Endothelial cell of umbilical vein (primary cell): ENCODE measurements around the gene EIF2B5. TPM values are rescaled to one million over a fixed set of nuclear protein-coding genes. Genes with fewer than 3 reads are reported as not detected.

Experiments used
- BruUV-seq: library from RNA; stranded (reverse); fragments of 400-500 nt; replicated peaks from 2 replicates; lab custom pipeline; 2021; lab: Mats Ljungman, UMichigan
- CTCF ChIA-PET: fragments of 300-600, 350-600 bp; sonication (Branson Sonifier 250); formaldehyde crosslinking; loops from one replicate; lab custom pipeline; 2021; ENCODE audit warnings: antibody characterized with exemption, inconsistent platforms; lab: Charles Lee
- POLR2A ChIA-PET: fragments of 300-600, 350-600 bp; sonication (Branson Sonifier 250); formaldehyde crosslinking; loops from one replicate; lab custom pipeline; 2021; ENCODE audit warnings: antibody characterized with exemption, inconsistent platforms; lab: Charles Lee
- DNase-seq: peaks from one replicate; pipeline ENCODE4 v3.0.0-alpha.2; 2011; ENCODE audit warnings: low read depth, low spot score
- FAIRE-seq: peaks from 2 replicates; lab custom pipeline; 2011; peaks lifted over from hg19 to GRCh38; lab: Jason Lieb, UNC
- H2AFZ ChIP-seq: 2 replicates; pipeline ENCODE4 v1.6.0; 2012; ENCODE audit warnings: low read depth, low read length, control low read depth, inconsistent platforms
- H3K27ac ChIP-seq: 2 replicates; pipeline ENCODE4 v1.5.1; 2011; ENCODE audit warnings: low read depth, mild to moderate bottlenecking, control low read depth, low read length, moderate library complexity; ENCODE audit not compliant: insufficient read depth
- H3K27me3 ChIP-seq, 2 experiments: 2 replicates each; pipeline versions ENCODE4 v1.6.0 to v1.6.1; 2011; ENCODE audit warnings: low read length in 2 of 2, mixed read lengths in 1 of 2; ENCODE audit not compliant: control insufficient read depth in 2 of 2, insufficient read depth in 2 of 2
- H3K36me3 ChIP-seq, 2 experiments: 2 replicates in 1 of 2; 3 replicates in 1 of 2; pipeline ENCODE4 v1.5.1; 2011; ENCODE audit warnings: low read length in 2 of 2, mild to moderate bottlenecking in 1 of 2, moderate library complexity in 1 of 2; ENCODE audit not compliant: control insufficient read depth in 2 of 2, insufficient read depth in 2 of 2; ENCODE audit errors: extremely low read depth in 1 of 2
- H3K4me1 ChIP-seq: 3 replicates; pipeline ENCODE4 v1.5.1; 2011; ENCODE audit warnings: mild to moderate bottlenecking, low read length; ENCODE audit not compliant: control insufficient read depth, insufficient read depth; ENCODE audit errors: extremely low read depth
- H3K4me2 ChIP-seq: 2 replicates; pipeline ENCODE4 v1.6.1; 2011; ENCODE audit warnings: low read length, control low read depth, mixed read lengths; ENCODE audit not compliant: insufficient read depth
- H3K4me3 ChIP-seq, 3 experiments: fragments of 200-600 bp in 1 of 3; sonication (generic), shearing (Covaris generic) in 1 of 3; replicated peaks in 1 of 3; 2 replicates each; pipeline ENCODE4 v1.5.1; 2011 to 2016; ENCODE audit warnings: control low read depth in 3 of 3, low read length in 3 of 3, mild to moderate bottlenecking in 2 of 3, inconsistent platforms in 1 of 3, low read depth in 1 of 3, moderate library complexity in 1 of 3; ENCODE audit not compliant: insufficient read depth in 1 of 3
- H3K79me2 ChIP-seq: 2 replicates; pipeline ENCODE4 v1.6.0; 2012; ENCODE audit warnings: low read length, inconsistent platforms; ENCODE audit not compliant: control insufficient read depth, insufficient read depth
- H3K9ac ChIP-seq: replicated peaks from 2 replicates; pipeline ENCODE3; 2011; ENCODE audit warnings: low read length, control low read depth; ENCODE audit not compliant: insufficient read depth; ENCODE audit errors: extremely low read depth
- H3K9me1 ChIP-seq: replicated peaks from 3 replicates; pipeline ENCODE4 v1.6.0; 2011; ENCODE audit warnings: mild to moderate bottlenecking, low read length; ENCODE audit not compliant: control insufficient read depth, insufficient read depth; ENCODE audit errors: extremely low read depth
- H3K9me3 ChIP-seq: replicated peaks from 2 replicates; pipeline ENCODE4 v1.5.1; 2012; ENCODE audit warnings: low read length, inconsistent platforms; ENCODE audit not compliant: control insufficient read depth, insufficient read depth
- H4K20me1 ChIP-seq: replicated peaks from 2 replicates; pipeline ENCODE3; 2011; ENCODE audit warnings: mild to moderate bottlenecking, low read length; ENCODE audit not compliant: control insufficient read depth, insufficient read depth; ENCODE audit errors: extremely low read depth
- CTCF ChIP-seq, 2 donors: IDR thresholded peaks; 1 replicate in 1 of 2; 2 replicates in 1 of 2; pipeline ENCODE4 v1.5.1; 2011; ENCODE audit warnings: low read length in 2 of 2, mild to moderate bottlenecking in 2 of 2, moderate library complexity in 2 of 2, control low read depth in 1 of 2, inconsistent platforms in 1 of 2, low read depth in 1 of 2; ENCODE audit not compliant: insufficient read depth in 1 of 2; ENCODE audit errors: extremely low read depth in 1 of 2
- EZH2 ChIP-seq: IDR thresholded peaks from 2 replicates; pipeline ENCODE4 v1.6.1; 2012; ENCODE audit warnings: borderline replicate concordance, low read depth, mild to moderate bottlenecking, moderate library complexity, low read length, inconsistent platforms; ENCODE audit not compliant: severe bottlenecking
- FOS ChIP-seq: IDR thresholded peaks from 2 replicates; pipeline ENCODE4 v1.6.1; 2011; ENCODE audit warnings: mild to moderate bottlenecking, low read length, moderate library complexity, borderline replicate concordance; ENCODE audit not compliant: insufficient read depth
- GATA2 ChIP-seq: IDR thresholded peaks from 2 replicates; pipeline ENCODE4 v1.7.0; 2011; ENCODE audit warnings: low read depth, mild to moderate bottlenecking, moderate library complexity, mixed read lengths, low read length; ENCODE audit not compliant: insufficient read length, insufficient read depth
- JUN ChIP-seq: IDR thresholded peaks from 2 replicates; pipeline ENCODE4 v1.6.1; 2011; ENCODE audit warnings: borderline replicate concordance, low read depth; ENCODE audit not compliant: insufficient read length, insufficient read depth
- MAX ChIP-seq: IDR thresholded peaks from 2 replicates; pipeline ENCODE4 v1.6.1; 2011; ENCODE audit not compliant: insufficient read depth, insufficient read length
- MYC ChIP-seq: IDR thresholded peaks from one replicate; pipeline ENCODE4 v1.6.1; 2011; ENCODE audit warnings: mild to moderate bottlenecking, low read depth, low read length
- POLR2A ChIP-seq: IDR thresholded peaks from 2 replicates; pipeline ENCODE4 v1.6.1; 2012; ENCODE audit warnings: low read depth, mild to moderate bottlenecking, control low read depth, low read length
- POLR2AphosphoS5 ChIP-seq: IDR thresholded peaks from 2 replicates; pipeline ENCODE4 v1.6.1; 2012; ENCODE audit warnings: low read depth, mild to moderate bottlenecking, control low read depth, low read length, moderate library complexity; ENCODE audit not compliant: insufficient read depth
- dilution Hi-C: fragments of 300-500 bp; cut with MboI; formaldehyde crosslinking; loops from one replicate; pipeline ENCODE4 v1.15.0; 2019; ENCODE audit warnings: low sequenced_read_pairs; ENCODE audit not compliant: extremely low pct_ligation_motif_present
- intact Hi-C: fragments of 100-400 bp; cut with micrococcal nuclease; formaldehyde crosslinking; loops from one replicate; pipeline ENCODE4 v1.10.0; 2022
- polyA plus RNA-seq, 4 experiments: library from polyadenylated mRNA; depleted of rRNA in 3 of 4; stranded (reverse) in 3 of 4; unstranded in 1 of 4; fragments of >200 nt; gene quantifications; 2 replicates each; pipeline versions ENCODE4 v1.2.1 to v1.2.3, GENCODE V29; 2011 to 2012; ENCODE audit warnings: missing spikeins in 1 of 4
- total RNA-seq: library from RNA; stranded (reverse); gene quantifications from 2 replicates; pipeline ENCODE4 v1.2.3, GENCODE V29; 2021

Gene EIF2B5
- total and polyA plus RNA-seq, 2 donors (not counting 3 experiments of a cell fraction or from before 2014, with no cell fraction given): 42.7 to 44.7 TPM

- ChIA-PET CTCF (no interaction called here), POLR2A (no interaction called here)
- H3K36me3 ChIP-seq: peaks cover 31 to 38% of the 10 kb centered on the region in 2 experiments
- no peak overlapping the region for H2AFZ ChIP-seq
- dilution Hi-C loops (no loop called here), intact Hi-C loops (no loop called here)
- FAIRE-seq: no peak
- H3K27me3 ChIP-seq: no peaks in the 10 kb centered on the region
- no peaks in the 10 kb centered on the region for H4K20me1 ChIP-seq
- DNase-seq: no peak
- no TSS peak for BruUV-seq
- peaks cover 15% of the 10 kb centered on the region for H3K4me1 ChIP-seq
- no peak overlapping the region for H3K9ac ChIP-seq
- H3K9me3 ChIP-seq: no peaks in the 10 kb centered on the region
- H3K9me1 ChIP-seq: no peaks in the 10 kb centered on the region
- no peak overlapping the region for H3K4me2 ChIP-seq
- no peak for TF ChIP-seq EZH2
- TF ChIP-seq POLR2AphosphoS5: no peak
- no peak for TF ChIP-seq CTCF (IDR thresholded peaks at IDR 0.05; ENCODE audit: extremely low read depth in 1 of 2, insufficient read depth in 1 of 2, low read depth in 1 of 2, low read length in 2 of 2)
- TF ChIP-seq JUN: no peak
- no peak for TF ChIP-seq GATA2
- no peak for TF ChIP-seq MYC
- TF ChIP-seq MAX: no peak
- no peak for TF ChIP-seq FOS
- TF ChIP-seq POLR2A: no peak
- no peak overlapping the region for H3K27ac ChIP-seq
- H3K79me2 ChIP-seq: peaks cover 27% of the 10 kb centered on the region
- no peak overlapping the region for H3K4me3 ChIP-seq
Measured at GRCh38 chr3:184140436-184140835, 5.3 kb downstream of the EIF2B5 start.
